Measurements from ENCODE around the gene ST3GAL2. TPM values are rescaled to one million over a fixed set of nuclear protein-coding genes. Genes with fewer than 3 reads are reported as not detected.

ST3GAL2 gene
- total RNA-seq, 1 donor from 2014 or later, result 134 TPM

GRCh38 chr16:70467608-70468007, 28.7 kb upstream of the ST3GAL2 start:
- H3K9me3 Mint-ChIP-seq (ENCODE audit: unreplicated experiment), result peaks cover 1% of the 10 kb centered on the region
- no peak for DNase-seq
- H3K27me3 Mint-ChIP-seq (ENCODE audit: unreplicated experiment), result peaks cover 9% of the 10 kb centered on the region
- H3K4me3 Mint-ChIP-seq (ENCODE audit: unreplicated experiment), result no peak overlapping the region
- no peak overlapping the region for H3K27ac Mint-ChIP-seq (ENCODE audit: unreplicated experiment)
- no peaks in the 10 kb centered on the region for H3K4me1 Mint-ChIP-seq (ENCODE audit: low read depth, unreplicated experiment)
- no peak for TF ChIP-seq CTCF (IDR thresholded peaks at IDR 0.05; ENCODE audit: partially characterized antibody, unreplicated experiment)
- H3K36me3 Mint-ChIP-seq (ENCODE audit: unreplicated experiment), result no peaks in the 10 kb centered on the region

GRCh38 chr16:70467113-70467512, 28.2 kb upstream of the ST3GAL2 start:
- Mint-ChIP-seq H3K9me3 (ENCODE audit: unreplicated experiment) (peaks cover 1% of the 10 kb centered on the region), H3K27me3 (ENCODE audit: unreplicated experiment) (peaks cover 9% of the 10 kb centered on the region), H3K4me3 (ENCODE audit: unreplicated experiment) (no peak overlapping the region), H3K4me1 (ENCODE audit: low read depth, unreplicated experiment) (no peaks in the 10 kb centered on the region), H3K27ac (ENCODE audit: unreplicated experiment) (no peak overlapping the region), H3K36me3 (ENCODE audit: unreplicated experiment) (no peaks in the 10 kb centered on the region)
- no peak for DNase-seq
- TF ChIP-seq CTCF (IDR thresholded peaks at IDR 0.05; ENCODE audit: partially characterized antibody, unreplicated experiment), result no peak

GRCh38 chr16:70466805-70467076, 27.8 kb upstream of the ST3GAL2 start:
- Mint-ChIP-seq H3K27me3 (ENCODE audit: unreplicated experiment) (peaks cover 9% of the 10 kb centered on the region), H3K27ac (ENCODE audit: unreplicated experiment) (no peak overlapping the region), H3K9me3 (ENCODE audit: unreplicated experiment) (peaks cover 2% of the 10 kb centered on the region), H3K4me1 (ENCODE audit: low read depth, unreplicated experiment) (peaks cover under 1% of the 10 kb centered on the region), H3K36me3 (ENCODE audit: unreplicated experiment) (no peaks in the 10 kb centered on the region), H3K4me3 (ENCODE audit: unreplicated experiment) (no peak overlapping the region)
- DNase-seq, result no peak
- TF ChIP-seq CTCF (IDR thresholded peaks at IDR 0.05; ENCODE audit: partially characterized antibody, unreplicated experiment), result no peak

GRCh38 chr16:70465999-70466804, 27.3 kb upstream of the ST3GAL2 start:
- peaks cover 4% of the 10 kb centered on the region for H3K9me3 Mint-ChIP-seq (ENCODE audit: unreplicated experiment)
- DNase-seq, result no peak
- no peak for TF ChIP-seq CTCF (IDR thresholded peaks at IDR 0.05; ENCODE audit: partially characterized antibody, unreplicated experiment)
- peaks cover 3% of the 10 kb centered on the region for H3K4me1 Mint-ChIP-seq (ENCODE audit: low read depth, unreplicated experiment)
- no peaks in the 10 kb centered on the region for H3K36me3 Mint-ChIP-seq (ENCODE audit: unreplicated experiment)
- H3K4me3 Mint-ChIP-seq (ENCODE audit: unreplicated experiment), result no peak overlapping the region
- H3K27ac Mint-ChIP-seq (ENCODE audit: unreplicated experiment), result no peak overlapping the region
- peaks cover 9% of the 10 kb centered on the region for H3K27me3 Mint-ChIP-seq (ENCODE audit: unreplicated experiment)

- H3K36me3 Mint-ChIP-seq (ENCODE audit: unreplicated experiment), result no peaks in the 10 kb centered on the region
- peaks cover 4% of the 10 kb centered on the region for H3K9me3 Mint-ChIP-seq (ENCODE audit: unreplicated experiment)
- H3K4me3 Mint-ChIP-seq (ENCODE audit: unreplicated experiment), result no peak overlapping the region
- H3K27ac Mint-ChIP-seq (ENCODE audit: unreplicated experiment), result no peak overlapping the region
- no peak for TF ChIP-seq CTCF (IDR thresholded peaks at IDR 0.05; ENCODE audit: partially characterized antibody, unreplicated experiment)
- peaks cover 9% of the 10 kb centered on the region for H3K4me1 Mint-ChIP-seq (ENCODE audit: low read depth, unreplicated experiment)
- H3K27me3 Mint-ChIP-seq (ENCODE audit: unreplicated experiment), result peaks cover 7% of the 10 kb centered on the region
- DNase-seq, result no peak
These were observed 24.3 kb upstream of the ST3GAL2 start for GRCh38 chr16:70463235-70463634.

Data from glutamatergic neuron (in vitro differentiated cells).